Skin of body (tissue), 2 donors: ENCODE measurements around the gene NXPE2. TPM values are rescaled to one million over a fixed set of nuclear protein-coding genes. Genes with fewer than 3 reads are reported as not detected.

ENCODE experiments used
- DNase-seq: peaks from one replicate; lab custom pipeline; 2025; lab: John Stamatoyannopoulos, UW
- total RNA-seq: library from RNA; depleted of rRNA; stranded (reverse); fragments of >200 nt; gene quantifications from one replicate; pipeline ENCODE4 v1.2.3, GENCODE V29; 2014

The NXPE2 gene
- total RNA-seq, 1 donor from 2014 or later: 0.20 TPM

- no peak for DNase-seq
Measured at GRCh38 chr11:114745150-114745671, 66.9 kb downstream of the NXPE2 start.

GRCh38 chr11:114746013-114746412, 67.7 kb downstream of the NXPE2 start:
- no peak for DNase-seq

Other genes starting within 250 kb of the NXPE2 start
- gene REXO2, start 239.1 kb upstream of the NXPE2 start, total RNA-seq: 78.6 TPM
- not detected for gene NXPE1, start 118.6 kb upstream of the NXPE2 start, total RNA-seq
- gene NXPE4, start 82.7 kb upstream of the NXPE2 start, total RNA-seq: not detected